OCI-LY3 (cell line): Measurements from ENCODE around the gene IGFBP7.

Experiments
- H2AFZ ChIP-seq: fragments of 200-600, 300-600 bp; shearing (Covaris generic); 2 replicates; pipeline ENCODE4 v1.6.0; 2014; ENCODE audit warnings: antibody characterized with exemption, low read depth, low read length
- H3K27ac ChIP-seq: fragments of 200-600, 300-600 bp; sonication (generic); 2 replicates; pipeline ENCODE4 v1.5.1; 2014; ENCODE audit warnings: mild to moderate bottlenecking, low read length, moderate library complexity, mixed read lengths
- H3K27me3 ChIP-seq: fragments of 200-600, 300-600 bp; sonication (generic); 2 replicates; pipeline ENCODE4 v1.6.1; 2014; ENCODE audit warnings: low read depth, low read length, mixed read lengths
- H3K36me3 ChIP-seq: fragments of 200-600, 300-600 bp; sonication (generic); replicated peaks from 2 replicates; pipeline ENCODE3; 2014; ENCODE audit warnings: low read depth, low read length, mixed read lengths
- H3K4me1 ChIP-seq: fragments of 300-600, 200-600 bp; sonication (generic); 2 replicates; pipeline ENCODE4 v1.6.1; 2014; ENCODE audit warnings: low read length, mixed read lengths
- H3K4me2 ChIP-seq: fragments of 200-600, 300-600 bp; sonication (generic); 2 replicates; pipeline ENCODE4 v1.6.1; 2014; ENCODE audit warnings: low read length, mixed read lengths
- H3K4me3 ChIP-seq: fragments of 300-600, 200-600 bp; sonication (generic); 2 replicates; pipeline ENCODE4 v1.5.1; 2014; ENCODE audit warnings: antibody characterized with exemption, mild to moderate bottlenecking, low read length, moderate library complexity
- H3K79me2 ChIP-seq: fragments of 300-600, 200-600 bp; shearing (Covaris generic); 2 replicates; pipeline ENCODE4 v1.6.1; 2014; ENCODE audit warnings: mild to moderate bottlenecking, low read length, mixed read lengths
- H3K9ac ChIP-seq: fragments of 300-600, 200-600 bp; shearing (Covaris generic); 2 replicates; pipeline ENCODE4 v1.6.0; 2014; ENCODE audit warnings: mild to moderate bottlenecking, low read length, moderate library complexity
- H3K9me3 ChIP-seq: fragments of 200-600, 300-600 bp; shearing (Covaris generic); 2 replicates; pipeline ENCODE4 v1.6.1; 2014; ENCODE audit warnings: low read length, mixed read lengths; ENCODE audit not compliant: insufficient read depth
- H4K20me1 ChIP-seq: fragments of 200-600, 300-600 bp; sonication (generic); 2 replicates; pipeline ENCODE4 v1.6.1; 2016; ENCODE audit warnings: low read length, mixed read lengths; ENCODE audit not compliant: insufficient read depth
- EZH2phosphoT487 ChIP-seq: fragments of 200-600 bp; shearing (Covaris generic); IDR thresholded peaks from 2 replicates; pipeline ENCODE4 v1.6.1; 2018; ENCODE audit warnings: antibody characterized with exemption, mixed run types, low read depth
- TF ChIP-seq, protein P1 (sequence below): fragments of 200-600, 300-600 bp; sonication (generic); IDR thresholded peaks from 2 replicates; pipeline ENCODE4 v1.5.1; 2014; ENCODE audit warnings: antibody characterized with exemption, low read length, low read depth

Gene IGFBP7

DNA sequence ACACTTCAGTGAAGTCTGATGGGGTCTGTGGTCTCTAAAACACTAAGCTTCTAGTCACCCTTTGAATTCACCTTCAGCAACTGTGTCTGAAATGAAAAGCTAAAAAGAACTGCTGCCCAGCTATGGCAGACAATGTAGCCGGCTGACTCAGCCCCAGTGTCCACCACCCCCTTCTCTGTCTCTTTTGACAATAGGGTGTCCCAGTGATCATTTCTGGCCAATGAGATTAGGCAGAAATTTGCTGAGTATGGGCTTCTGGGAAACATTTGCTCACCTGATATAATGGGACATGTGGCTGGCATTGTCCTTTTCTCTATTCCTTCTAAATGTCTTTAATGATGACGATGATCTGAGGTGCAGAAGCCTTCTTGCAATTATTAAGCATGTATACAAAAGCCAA is 20.6 kb downstream of the IGFBP7 start:
- Histone ChIP-seq H3K4me1 (peaks cover 14% of the 10 kb centered on the region), H4K20me1 (no peaks in the 10 kb centered on the region), H3K79me2 (no peaks in the 10 kb centered on the region), H3K4me3 (no peak overlapping the region), H3K27me3 (peaks cover 7% of the 10 kb centered on the region), H3K9ac (no peak overlapping the region), H3K36me3 (no peaks in the 10 kb centered on the region), H3K27ac (no peak overlapping the region), H2AFZ (no peak overlapping the region), H3K4me2 (no peak overlapping the region), H3K9me3 (no peaks in the 10 kb centered on the region)
- TF ChIP-seq, protein P1, sequence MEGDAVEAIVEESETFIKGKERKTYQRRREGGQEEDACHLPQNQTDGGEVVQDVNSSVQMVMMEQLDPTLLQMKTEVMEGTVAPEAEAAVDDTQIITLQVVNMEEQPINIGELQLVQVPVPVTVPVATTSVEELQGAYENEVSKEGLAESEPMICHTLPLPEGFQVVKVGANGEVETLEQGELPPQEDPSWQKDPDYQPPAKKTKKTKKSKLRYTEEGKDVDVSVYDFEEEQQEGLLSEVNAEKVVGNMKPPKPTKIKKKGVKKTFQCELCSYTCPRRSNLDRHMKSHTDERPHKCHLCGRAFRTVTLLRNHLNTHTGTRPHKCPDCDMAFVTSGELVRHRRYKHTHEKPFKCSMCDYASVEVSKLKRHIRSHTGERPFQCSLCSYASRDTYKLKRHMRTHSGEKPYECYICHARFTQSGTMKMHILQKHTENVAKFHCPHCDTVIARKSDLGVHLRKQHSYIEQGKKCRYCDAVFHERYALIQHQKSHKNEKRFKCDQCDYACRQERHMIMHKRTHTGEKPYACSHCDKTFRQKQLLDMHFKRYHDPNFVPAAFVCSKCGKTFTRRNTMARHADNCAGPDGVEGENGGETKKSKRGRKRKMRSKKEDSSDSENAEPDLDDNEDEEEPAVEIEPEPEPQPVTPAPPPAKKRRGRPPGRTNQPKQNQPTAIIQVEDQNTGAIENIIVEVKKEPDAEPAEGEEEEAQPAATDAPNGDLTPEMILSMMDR: no peak
- TF ChIP-seq EZH2phosphoT487: no peak

DNA sequence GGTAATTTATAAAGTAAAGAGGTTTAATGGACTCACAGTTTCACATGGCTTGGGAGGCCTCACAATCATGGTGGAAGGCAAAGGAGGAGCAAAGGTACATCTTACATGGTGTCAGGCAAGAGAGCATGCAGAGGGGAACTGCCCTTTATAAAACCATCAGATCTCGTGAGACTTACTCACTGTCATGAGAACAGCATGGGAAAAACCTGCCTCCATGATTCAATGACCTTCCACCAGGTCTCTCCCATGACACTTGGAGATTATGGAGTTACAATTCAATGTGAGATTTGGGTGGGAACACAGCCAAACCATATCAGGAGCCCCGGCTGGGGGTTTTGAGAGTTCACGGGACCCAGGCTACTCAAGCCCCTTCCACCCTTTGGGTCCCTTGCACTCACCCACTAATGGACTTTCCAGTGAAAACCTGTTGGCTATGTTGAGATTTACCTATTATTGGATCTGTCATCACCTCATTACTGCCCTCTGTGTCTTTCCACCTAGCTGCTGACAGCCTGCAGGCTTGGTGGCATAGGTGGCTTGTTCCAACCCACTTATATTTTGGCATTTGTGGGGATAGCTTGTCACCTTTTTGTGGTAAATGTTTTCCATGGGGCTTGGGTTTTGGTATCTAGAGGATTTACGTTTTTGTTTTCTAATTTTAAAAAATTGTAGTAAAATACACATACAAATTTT is 24.0 kb downstream of the IGFBP7 start:
- Histone ChIP-seq H3K27ac (no peak overlapping the region), H3K27me3 (0 out of 2 replicates have a peak, but pooled peaks cover 3% of the 10 kb centered on the region), H3K9me3 (no peaks in the 10 kb centered on the region), H3K4me2 (no peak overlapping the region), H3K36me3 (no peaks in the 10 kb centered on the region), H3K9ac (no peak overlapping the region), H2AFZ (no peak overlapping the region), H4K20me1 (no peaks in the 10 kb centered on the region), H3K79me2 (no peaks in the 10 kb centered on the region), H3K4me1 (peaks cover 3% of the 10 kb centered on the region), H3K4me3 (no peak overlapping the region)
- no peak for TF ChIP-seq EZH2phosphoT487
- TF ChIP-seq, protein P1: no peak

DNA sequence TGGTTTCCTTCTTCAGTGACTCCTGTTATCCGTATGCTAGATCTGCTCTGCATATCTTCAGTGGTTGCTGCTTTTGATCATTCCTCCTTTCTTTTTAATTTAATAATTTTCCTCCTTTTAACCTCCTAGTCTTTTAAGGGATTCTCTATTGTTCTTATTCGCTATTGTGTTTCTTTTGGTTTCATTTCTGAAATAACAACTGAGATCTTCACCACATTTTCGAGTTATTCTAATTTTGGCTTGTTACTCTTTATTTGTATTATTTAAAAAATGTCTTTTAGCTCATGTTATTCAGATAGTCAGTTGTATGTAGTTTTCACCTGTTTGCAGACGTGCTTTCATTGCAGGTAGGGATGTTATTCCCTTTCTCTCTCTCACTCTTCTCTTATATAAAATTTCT is 24.9 kb downstream of the IGFBP7 start:
- no peaks in the 10 kb centered on the region for H3K9me3 ChIP-seq
- no peak overlapping the region for H3K4me3 ChIP-seq
- H3K79me2 ChIP-seq: no peaks in the 10 kb centered on the region
- no peak overlapping the region for H3K27ac ChIP-seq
- H4K20me1 ChIP-seq: no peaks in the 10 kb centered on the region
- H3K27me3 ChIP-seq: 0 out of 2 replicates have a peak, but pooled peaks cover 3% of the 10 kb centered on the region
- no peak overlapping the region for H3K9ac ChIP-seq
- TF ChIP-seq, protein P1: no peak
- no peak for TF ChIP-seq EZH2phosphoT487
- H3K4me2 ChIP-seq: no peak overlapping the region
- H2AFZ ChIP-seq: no peak overlapping the region
- no peaks in the 10 kb centered on the region for H3K36me3 ChIP-seq
- H3K4me1 ChIP-seq: no peaks in the 10 kb centered on the region

DNA sequence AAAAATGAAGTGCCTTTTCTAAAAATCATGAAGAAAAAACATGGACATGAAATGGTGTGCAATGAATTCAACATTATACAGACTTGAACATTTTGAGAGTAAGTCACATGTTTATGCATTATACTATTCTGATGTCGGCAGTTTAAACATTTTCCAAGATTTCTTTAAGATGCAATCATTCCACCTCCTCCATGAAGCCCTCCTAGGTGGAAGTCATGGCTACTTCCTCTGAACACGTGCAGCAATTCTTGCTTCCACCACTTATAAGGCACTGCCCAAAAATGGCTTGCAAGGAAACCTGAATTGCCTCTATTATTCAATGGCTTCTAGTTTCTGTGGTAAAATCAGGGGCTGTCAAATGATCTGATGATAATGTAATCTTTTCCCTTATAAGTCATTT is 25.8 kb downstream of the IGFBP7 start:
- Histone ChIP-seq H3K9me3 (no peaks in the 10 kb centered on the region), H3K9ac (no peak overlapping the region), H3K27ac (no peak overlapping the region), H3K36me3 (no peaks in the 10 kb centered on the region), H3K4me3 (no peak overlapping the region), H3K79me2 (no peaks in the 10 kb centered on the region), H3K27me3 (0 out of 2 replicates have a peak, but pooled peaks cover 3% of the 10 kb centered on the region), H4K20me1 (no peaks in the 10 kb centered on the region), H2AFZ (no peak overlapping the region), H3K4me1 (no peaks in the 10 kb centered on the region), H3K4me2 (no peak overlapping the region)
- TF ChIP-seq EZH2phosphoT487: no peak
- TF ChIP-seq, protein P1: no peak
